Measurements from ENCODE around the gene LYRM1. TPM values are rescaled to one million over a fixed set of nuclear protein-coding genes. Genes with fewer than 3 reads are reported as not detected.

LYRM1 gene
- total RNA-seq, 1 donor from 2014 or later, result 58.1 TPM

- peak; percentile 89 for DNase-seq (ENCODE audit: missing footprints)
- intact Hi-C loops (cut with DNase I), result loop anchor here (5.0 kb wide), 1 partner anchor 33 kb away; the partner anchor contains the start of genes DCUN1D3 and LYRM1
- ATAC-seq, result peak; percentile 95
Measured at GRCh38 chr16:20868890-20869289, 31.7 kb upstream of the LYRM1 start.

GRCh38 chr16:20870122-20870820, 30.3 kb upstream of the LYRM1 start:
- no peak for DNase-seq (ENCODE audit: missing footprints)
- intact Hi-C loops (cut with DNase I), result no loop called here
- ATAC-seq, result no peak

GRCh38 chr16:20871258-20871657, 29.3 kb upstream of the LYRM1 start:
- DNase-seq (ENCODE audit: missing footprints) (no peak), ATAC-seq (no peak)
- intact Hi-C loops (cut with DNase I), result no loop called here

GRCh38 chr16:20871941-20872815, 28.4 kb upstream of the LYRM1 start:
- DNase-seq (ENCODE audit: missing footprints) (no peak), ATAC-seq (no peak)
- intact Hi-C loops (cut with DNase I), result no loop called here

GRCh38 chr16:20873331-20873730, 27.2 kb upstream of the LYRM1 start:
- intact Hi-C loops (cut with DNase I), result no loop called here
- ATAC-seq (no peak), DNase-seq (ENCODE audit: missing footprints) (no peak)

- intact Hi-C loops (cut with DNase I), result no loop called here
- ATAC-seq, result no peak
- DNase-seq (ENCODE audit: missing footprints), result no peak
Measured at GRCh38 chr16:20874088-20874581, 26.4 kb upstream of the LYRM1 start.

GRCh38 chr16:20875355-20875650, 25.3 kb upstream of the LYRM1 start:
- ATAC-seq (no peak), DNase-seq (ENCODE audit: missing footprints) (no peak)
- intact Hi-C loops (cut with DNase I), result no loop called here

GRCh38 chr16:20878682-20879147, 21.9 kb upstream of the LYRM1 start:
- no peak for DNase-seq (ENCODE audit: missing footprints)
- peak; percentile 93 for ATAC-seq
- intact Hi-C loops (cut with DNase I), result no loop called here

GRCh38 chr16:20879175-20880040, 21.2 kb upstream of the LYRM1 start:
- ATAC-seq, result no peak
- intact Hi-C loops (cut with DNase I), result no loop called here
- DNase-seq (ENCODE audit: missing footprints), result no peak

GRCh38 chr16:20880867-20881502, 19.6 kb upstream of the LYRM1 start:
- DNase-seq (ENCODE audit: missing footprints), result no peak
- intact Hi-C loops (cut with DNase I), result no loop called here
- ATAC-seq, result no peak

GRCh38 chr16:20881503-20881878, 19.1 kb upstream of the LYRM1 start:
- ATAC-seq (no peak), DNase-seq (ENCODE audit: missing footprints) (no peak)
- intact Hi-C loops (cut with DNase I), result no loop called here

GRCh38 chr16:20883554-20884239, 16.9 kb upstream of the LYRM1 start:
- peak; percentile 42 for ATAC-seq
- intact Hi-C loops (cut with DNase I), result no loop called here
- no peak for DNase-seq (ENCODE audit: missing footprints)

- intact Hi-C loops (cut with DNase I), result no loop called here
- DNase-seq (ENCODE audit: missing footprints) (no peak), ATAC-seq (no peak)
Measured at GRCh38 chr16:20884240-20884556, 16.4 kb upstream of the LYRM1 start.

GRCh38 chr16:20886320-20886719, 14.3 kb upstream of the LYRM1 start:
- DNase-seq (ENCODE audit: missing footprints) (no peak), ATAC-seq (no peak)
- intact Hi-C loops (cut with DNase I), result no loop called here

GRCh38 chr16:20887207-20887606, 13.4 kb upstream of the LYRM1 start:
- DNase-seq (ENCODE audit: missing footprints) (no peak), ATAC-seq (no peak)
- intact Hi-C loops (cut with DNase I), result no loop called here

GRCh38 chr16:20889625-20890275, 10.8 kb upstream of the LYRM1 start:
- ATAC-seq, result no peak
- intact Hi-C loops (cut with DNase I), result no loop called here
- DNase-seq (ENCODE audit: missing footprints), result no peak

GRCh38 chr16:20894388-20894787, 6.2 kb upstream of the LYRM1 start:
- ATAC-seq (no peak), DNase-seq (ENCODE audit: missing footprints) (no peak)
- intact Hi-C loops (cut with DNase I), result no loop called here

Data from Right ventricle myocardium inferior (tissue), 1 donor.